NCI-H345 treated with DMSO at 0.1 percent for 48 hours (cell line): Measurements from ENCODE around the gene CARD11.

Experiments used
- DNase-seq: peaks from one replicate; lab custom pipeline; 2025; ENCODE audit not compliant: unreplicated experiment; lab: John Stamatoyannopoulos, UW

The CARD11 gene

GRCh38 chr7:2945171-2945570 is 98.5 kb downstream of the CARD11 start:
- DNase-seq = no peak

GRCh38 chr7:2944739-2945138 is 98.9 kb downstream of the CARD11 start:
- DNase-seq = no peak

GRCh38 chr7:2943851-2944601 is 99.6 kb downstream of the CARD11 start:
- no peak for DNase-seq

GRCh38 chr7:2941216-2941859 is 102.3 kb downstream of the CARD11 start:
- no peak for DNase-seq

- no peak for DNase-seq
Measured at GRCh38 chr7:2940466-2940865, 103.2 kb downstream of the CARD11 start.

- no peak for DNase-seq
Measured at GRCh38 chr7:2939193-2939885, 104.3 kb downstream of the CARD11 start.

- DNase-seq = no peak
Measured at GRCh38 chr7:2938514-2939192, 105.0 kb downstream of the CARD11 start.

- no peak for DNase-seq
Measured at GRCh38 chr7:2937701-2938513, 105.8 kb downstream of the CARD11 start.

GRCh38 chr7:2936891-2937580 is 106.6 kb downstream of the CARD11 start:
- no peak for DNase-seq

- no peak for DNase-seq
Measured at GRCh38 chr7:2936301-2936700, 107.4 kb downstream of the CARD11 start.

- DNase-seq = no peak
Measured at GRCh38 chr7:2934984-2935740, 108.5 kb downstream of the CARD11 start.

- DNase-seq = no peak
Measured at GRCh38 chr7:2934211-2934731, 109.4 kb downstream of the CARD11 start.

- DNase-seq = no peak
Measured at GRCh38 chr7:2932402-2933251, 111.0 kb downstream of the CARD11 start.

- DNase-seq = no peak
Measured at GRCh38 chr7:2931034-2931415, 112.6 kb downstream of the CARD11 start.

- no peak for DNase-seq
Measured at GRCh38 chr7:2930310-2931033, 113.2 kb downstream of the CARD11 start.

- no peak for DNase-seq
Measured at GRCh38 chr7:2929321-2930201, 114.1 kb downstream of the CARD11 start.
